HL-60 (cell line): ENCODE measurements around the gene FGGY.

Source experiments
- DNase-seq, 2 experiments: peaks; one replicate each; pipeline ENCODE4 v3.0.0-alpha.2; 2010 to 2020; ENCODE audit warnings: low read depth in 1 of 2, low spot score in 1 of 2
- H3K27ac ChIP-seq: fragments of 250-450 bp; sonication (Bioruptor Pico); replicated peaks from 2 replicates; pipeline ENCODE4 v1.5.1; 2020; ENCODE audit warnings: mild to moderate bottlenecking, moderate library complexity
- H3K27me3 ChIP-seq: fragments of 250-450 bp; sonication (Bioruptor Pico); 2 replicates; pipeline ENCODE4 v1.5.1; 2021; ENCODE audit warnings: mild to moderate bottlenecking, moderate library complexity; ENCODE audit not compliant: insufficient read depth, poor library complexity, severe bottlenecking
- H3K4me3 ChIP-seq: replicated peaks from 2 replicates; pipeline ENCODE4 v1.5.1; 2011; ENCODE audit warnings: mild to moderate bottlenecking, control low read depth, low read length; ENCODE audit not compliant: insufficient read depth
- GABPA ChIP-seq: IDR thresholded peaks from 2 replicates; pipeline ENCODE4 v1.6.1; 2012; ENCODE audit warnings: low read depth
- POLR2AphosphoS5 ChIP-seq: IDR thresholded peaks from 2 replicates; pipeline ENCODE4 v1.6.1; 2012; ENCODE audit warnings: low read depth
- SPI1 ChIP-seq: IDR thresholded peaks from 2 replicates; pipeline ENCODE4 v1.6.1; 2012; ENCODE audit warnings: low read depth, mild to moderate bottlenecking, borderline replicate concordance
- TF ChIP-seq, protein P1 (sequence below): IDR thresholded peaks from 2 replicates; pipeline ENCODE4 v1.6.1; 2012; ENCODE audit warnings: low read depth; ENCODE audit not compliant: insufficient replicate concordance
- TF ChIP-seq, protein P2 (sequence below): IDR thresholded peaks from one replicate; pipeline ENCODE4 v1.5.1; 2011; ENCODE audit warnings: low read length, control low read depth, inconsistent platforms; ENCODE audit not compliant: insufficient read depth

FGGY gene

DNA sequence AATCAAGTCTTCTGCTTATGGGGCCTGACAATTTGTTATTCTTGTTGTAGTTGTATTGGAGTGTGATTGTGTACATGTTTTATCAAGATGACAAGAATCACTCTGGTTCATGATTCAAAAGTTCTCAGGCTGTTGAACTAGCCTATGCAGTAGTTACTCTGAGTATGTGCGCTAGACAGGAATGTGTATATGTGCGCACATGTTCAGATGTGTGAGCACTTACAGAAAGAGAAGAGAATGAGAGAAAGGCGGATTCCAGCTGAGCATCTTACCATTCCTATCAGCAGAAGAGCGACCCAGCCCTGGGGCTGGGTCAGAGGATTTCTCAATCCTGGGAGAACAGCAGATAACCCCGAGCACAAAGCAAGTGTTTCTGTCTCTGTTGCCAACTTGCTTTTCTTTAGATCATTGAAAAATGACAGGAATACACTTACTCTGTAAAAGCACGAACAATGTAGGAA is 407.1 kb downstream of the FGGY start:
- no peaks in the 10 kb centered on the region for H3K27me3 ChIP-seq
- no peak for DNase-seq
- TF ChIP-seq GABPA (no peak), POLR2AphosphoS5 (no peak), SPI1 (no peak)
- TF ChIP-seq, protein P1, sequence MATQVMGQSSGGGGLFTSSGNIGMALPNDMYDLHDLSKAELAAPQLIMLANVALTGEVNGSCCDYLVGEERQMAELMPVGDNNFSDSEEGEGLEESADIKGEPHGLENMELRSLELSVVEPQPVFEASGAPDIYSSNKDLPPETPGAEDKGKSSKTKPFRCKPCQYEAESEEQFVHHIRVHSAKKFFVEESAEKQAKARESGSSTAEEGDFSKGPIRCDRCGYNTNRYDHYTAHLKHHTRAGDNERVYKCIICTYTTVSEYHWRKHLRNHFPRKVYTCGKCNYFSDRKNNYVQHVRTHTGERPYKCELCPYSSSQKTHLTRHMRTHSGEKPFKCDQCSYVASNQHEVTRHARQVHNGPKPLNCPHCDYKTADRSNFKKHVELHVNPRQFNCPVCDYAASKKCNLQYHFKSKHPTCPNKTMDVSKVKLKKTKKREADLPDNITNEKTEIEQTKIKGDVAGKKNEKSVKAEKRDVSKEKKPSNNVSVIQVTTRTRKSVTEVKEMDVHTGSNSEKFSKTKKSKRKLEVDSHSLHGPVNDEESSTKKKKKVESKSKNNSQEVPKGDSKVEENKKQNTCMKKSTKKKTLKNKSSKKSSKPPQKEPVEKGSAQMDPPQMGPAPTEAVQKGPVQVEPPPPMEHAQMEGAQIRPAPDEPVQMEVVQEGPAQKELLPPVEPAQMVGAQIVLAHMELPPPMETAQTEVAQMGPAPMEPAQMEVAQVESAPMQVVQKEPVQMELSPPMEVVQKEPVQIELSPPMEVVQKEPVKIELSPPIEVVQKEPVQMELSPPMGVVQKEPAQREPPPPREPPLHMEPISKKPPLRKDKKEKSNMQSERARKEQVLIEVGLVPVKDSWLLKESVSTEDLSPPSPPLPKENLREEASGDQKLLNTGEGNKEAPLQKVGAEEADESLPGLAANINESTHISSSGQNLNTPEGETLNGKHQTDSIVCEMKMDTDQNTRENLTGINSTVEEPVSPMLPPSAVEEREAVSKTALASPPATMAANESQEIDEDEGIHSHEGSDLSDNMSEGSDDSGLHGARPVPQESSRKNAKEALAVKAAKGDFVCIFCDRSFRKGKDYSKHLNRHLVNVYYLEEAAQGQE = no peak
- TF ChIP-seq, protein P2, sequence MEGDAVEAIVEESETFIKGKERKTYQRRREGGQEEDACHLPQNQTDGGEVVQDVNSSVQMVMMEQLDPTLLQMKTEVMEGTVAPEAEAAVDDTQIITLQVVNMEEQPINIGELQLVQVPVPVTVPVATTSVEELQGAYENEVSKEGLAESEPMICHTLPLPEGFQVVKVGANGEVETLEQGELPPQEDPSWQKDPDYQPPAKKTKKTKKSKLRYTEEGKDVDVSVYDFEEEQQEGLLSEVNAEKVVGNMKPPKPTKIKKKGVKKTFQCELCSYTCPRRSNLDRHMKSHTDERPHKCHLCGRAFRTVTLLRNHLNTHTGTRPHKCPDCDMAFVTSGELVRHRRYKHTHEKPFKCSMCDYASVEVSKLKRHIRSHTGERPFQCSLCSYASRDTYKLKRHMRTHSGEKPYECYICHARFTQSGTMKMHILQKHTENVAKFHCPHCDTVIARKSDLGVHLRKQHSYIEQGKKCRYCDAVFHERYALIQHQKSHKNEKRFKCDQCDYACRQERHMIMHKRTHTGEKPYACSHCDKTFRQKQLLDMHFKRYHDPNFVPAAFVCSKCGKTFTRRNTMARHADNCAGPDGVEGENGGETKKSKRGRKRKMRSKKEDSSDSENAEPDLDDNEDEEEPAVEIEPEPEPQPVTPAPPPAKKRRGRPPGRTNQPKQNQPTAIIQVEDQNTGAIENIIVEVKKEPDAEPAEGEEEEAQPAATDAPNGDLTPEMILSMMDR = no peak
- no peak overlapping the region for H3K27ac ChIP-seq
- H3K4me3 ChIP-seq = no peak overlapping the region

DNA sequence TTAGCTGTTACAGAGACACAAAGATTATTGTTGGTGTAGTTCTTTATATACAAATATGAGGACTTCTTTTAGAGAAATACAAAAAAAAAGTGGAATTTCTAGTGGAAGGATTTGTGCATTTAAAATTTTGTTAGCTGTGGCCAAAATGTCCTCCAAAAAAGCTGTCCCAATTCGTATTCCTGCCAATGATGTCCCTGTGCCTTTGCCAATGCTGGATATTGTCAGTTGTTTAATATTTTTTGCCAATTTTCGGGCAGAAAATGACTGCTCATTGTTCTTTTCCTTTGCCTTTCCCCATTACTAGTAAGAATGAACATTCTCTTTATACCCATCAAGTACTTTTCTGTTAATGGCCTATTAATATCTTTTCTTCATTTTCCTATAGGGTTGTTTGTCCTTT is 407.8 kb downstream of the FGGY start:
- no peak overlapping the region for H3K4me3 ChIP-seq
- DNase-seq = no peak
- no peak overlapping the region for H3K27ac ChIP-seq
- no peaks in the 10 kb centered on the region for H3K27me3 ChIP-seq
- TF ChIP-seq SPI1 (no peak), POLR2AphosphoS5 (no peak), GABPA (no peak)
- TF ChIP-seq, protein P1 = no peak
- TF ChIP-seq, protein P2 = no peak

DNA sequence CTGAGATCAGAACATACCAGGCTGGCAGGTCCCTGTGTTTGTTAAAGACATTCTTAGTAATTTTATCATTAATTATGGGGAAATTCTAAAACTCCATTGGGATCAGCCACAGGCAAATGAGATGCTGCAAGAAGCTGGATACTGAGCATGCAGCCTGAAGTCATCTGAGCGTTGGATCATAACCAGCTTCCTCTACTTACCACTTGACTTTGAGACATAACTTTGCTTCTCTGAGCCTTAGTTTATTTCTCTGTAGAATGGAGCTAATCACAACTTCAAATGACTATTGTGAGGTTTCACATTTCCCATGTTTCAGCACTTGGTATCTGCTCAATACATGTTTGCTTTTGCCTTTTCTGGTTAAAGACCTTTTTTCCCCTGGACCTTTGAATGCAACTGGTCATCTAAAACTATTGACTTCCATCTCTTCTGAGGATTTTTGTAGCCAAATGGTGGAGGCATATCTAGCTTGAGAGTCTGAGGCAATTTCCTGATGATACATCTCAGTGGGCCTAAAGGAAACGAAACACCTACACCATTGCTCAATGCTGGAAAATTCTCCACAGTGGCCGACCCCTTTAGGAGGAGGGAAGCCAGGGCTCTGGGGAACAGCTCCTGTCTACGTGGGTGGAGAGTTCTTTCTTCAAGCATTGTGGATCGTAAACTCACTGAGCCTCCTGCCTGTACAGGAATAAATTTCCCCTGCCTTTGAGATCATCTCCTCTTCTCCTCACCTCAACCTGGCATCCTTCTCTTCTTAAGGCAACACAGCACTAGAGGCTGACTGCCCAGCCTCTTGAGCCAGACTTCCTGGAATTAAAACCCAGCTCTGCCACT is 408.8 kb downstream of the FGGY start:
- no peak for DNase-seq
- no peak overlapping the region for H3K4me3 ChIP-seq
- TF ChIP-seq POLR2AphosphoS5 = no peak
- no peak for TF ChIP-seq GABPA
- TF ChIP-seq, protein P2 = no peak
- TF ChIP-seq SPI1 = no peak
- TF ChIP-seq, protein P1 = no peak
- H3K27ac ChIP-seq = no peak overlapping the region
- H3K27me3 ChIP-seq = no peaks in the 10 kb centered on the region
